Activated gamma-delta T cell treated with Interleukin-2 at 50 U/mL for 16 hours (primary cell): Measurements from ENCODE around the gene OR6B1.
"Not testable (repeated sequence)": the region's sequence is repeated elsewhere in the genome, so short reads cannot be mapped to it uniquely, and the experiment has no call there.

Experiments
- DNase-seq: peaks from one replicate; pipeline ENCODE4 v3.0.0-alpha.2; 2020

Gene OR6B1

GRCh38 chr7:144006029-144006691 is 6.0 kb downstream of the OR6B1 start:
- DNase-seq: no peak

- DNase-seq: no peak
These were observed 6.5 kb downstream of the OR6B1 start for GRCh38 chr7:144006692-144007042.

- no peak for DNase-seq
These were observed 9.2 kb downstream of the OR6B1 start for GRCh38 chr7:144009361-144009760.

GRCh38 chr7:144010061-144010460 is 9.9 kb downstream of the OR6B1 start:
- DNase-seq: not testable (repeated sequence)

- not testable (repeated sequence) for DNase-seq
These were observed 10.7 kb downstream of the OR6B1 start for GRCh38 chr7:144010821-144011220.

- no peak for DNase-seq
These were observed 11.5 kb downstream of the OR6B1 start for GRCh38 chr7:144011458-144012230.

DNA sequence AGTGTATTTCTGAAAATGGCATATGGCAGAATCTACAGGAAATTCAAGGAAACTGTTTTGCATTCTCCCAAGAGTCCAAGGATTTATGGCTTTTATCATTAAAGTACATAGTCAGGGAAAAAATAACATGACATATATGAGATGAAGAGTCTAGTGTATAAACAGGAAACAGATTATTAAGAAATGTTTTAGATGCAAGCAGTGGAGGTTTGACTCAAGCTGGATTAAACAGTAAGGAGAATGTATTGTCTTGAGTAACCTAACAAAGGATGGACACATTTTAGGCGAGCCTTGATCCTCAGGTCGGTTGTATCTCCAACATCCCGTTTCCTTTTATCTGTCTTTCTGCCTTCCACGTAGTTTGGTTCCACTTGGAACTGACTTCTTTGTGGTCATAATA is 17.9 kb downstream of the OR6B1 start:
- DNase-seq: no peak

DNA sequence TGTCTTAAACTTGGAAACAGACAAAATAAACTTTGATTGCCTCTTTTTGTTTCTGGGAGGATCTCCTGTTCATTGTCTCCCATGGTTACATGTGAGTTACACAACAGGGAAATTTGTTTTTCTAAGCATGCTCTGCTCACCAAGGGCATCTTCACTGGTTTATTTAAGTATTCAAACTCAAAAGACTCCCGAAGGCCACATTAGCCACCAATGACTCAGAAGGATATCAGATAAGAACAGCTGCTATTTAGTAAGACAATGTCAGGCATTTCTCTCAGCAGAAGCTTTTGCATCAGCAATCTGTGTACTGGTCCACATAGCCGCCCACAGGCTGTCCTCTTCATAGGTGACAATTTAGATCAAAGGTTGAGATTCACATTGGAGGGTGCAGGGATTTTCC is 19.3 kb downstream of the OR6B1 start:
- no peak for DNase-seq

DNA sequence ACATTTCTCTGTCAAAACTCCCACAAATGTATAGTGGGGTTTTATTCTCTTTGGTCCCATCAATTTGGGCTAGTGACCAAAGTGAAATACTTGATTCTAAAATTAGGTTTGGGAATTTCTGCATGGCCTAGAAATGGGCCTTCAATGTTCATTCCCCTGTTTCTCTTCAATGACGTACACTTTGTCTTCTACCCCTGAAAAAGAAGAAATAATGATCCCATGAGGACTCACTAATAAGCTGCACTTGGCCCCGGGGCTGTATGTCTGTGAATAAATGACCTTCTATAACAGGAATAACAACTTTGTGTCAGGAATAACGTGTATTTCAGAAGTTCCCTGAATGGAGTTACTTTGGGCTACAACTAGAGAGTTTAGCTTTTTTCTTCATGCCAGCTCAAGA is 20.2 kb downstream of the OR6B1 start:
- DNase-seq: no peak

DNA sequence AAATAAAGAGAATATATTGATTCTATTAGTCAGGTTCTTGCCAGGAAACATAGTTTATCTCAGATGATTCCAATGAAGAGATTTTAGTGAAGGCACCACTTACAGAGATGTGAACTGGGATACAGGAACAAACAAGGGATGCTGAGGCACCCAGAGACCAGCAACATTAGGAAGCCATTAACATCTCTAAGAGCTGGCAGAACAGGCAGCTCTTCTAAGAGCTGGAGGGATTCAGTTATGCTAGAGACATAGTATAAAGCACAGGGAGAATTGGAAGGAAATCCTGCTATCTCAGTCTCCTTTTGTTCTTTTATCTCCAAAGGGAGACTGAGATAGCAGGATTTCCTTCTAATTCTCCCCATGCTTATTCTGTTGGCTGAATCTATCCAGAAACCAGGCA is 22.0 kb downstream of the OR6B1 start:
- no peak for DNase-seq

DNA sequence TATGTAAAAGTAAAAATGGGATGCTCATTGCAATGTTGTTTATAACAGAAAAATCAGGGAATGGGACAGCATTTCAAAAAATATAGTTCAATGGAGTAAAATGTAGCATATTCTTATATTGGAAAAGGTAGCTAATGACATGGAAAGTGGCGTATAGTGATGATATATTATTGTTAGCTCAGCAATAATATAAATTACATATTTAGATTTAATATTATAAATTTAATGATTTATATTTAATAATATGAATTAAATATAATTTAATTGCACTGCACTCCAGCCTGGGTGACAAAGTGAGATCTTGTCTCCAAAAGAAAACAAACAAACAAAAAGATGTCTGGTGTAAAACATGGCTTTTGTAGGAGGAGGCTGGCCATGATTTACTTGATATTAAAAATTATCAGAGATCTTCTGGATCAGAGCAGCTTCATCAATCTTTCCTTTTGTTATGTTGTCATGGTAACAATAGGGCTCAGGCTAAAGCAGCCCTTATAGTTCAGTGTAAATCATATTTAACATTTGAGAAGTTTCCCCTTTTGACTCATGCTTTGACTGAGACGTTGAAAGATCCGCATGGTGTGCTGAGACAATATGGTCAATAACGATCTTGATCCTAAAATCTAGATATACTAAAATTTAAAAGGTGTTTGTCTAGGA is 23.2 kb downstream of the OR6B1 start:
- no peak for DNase-seq

DNA sequence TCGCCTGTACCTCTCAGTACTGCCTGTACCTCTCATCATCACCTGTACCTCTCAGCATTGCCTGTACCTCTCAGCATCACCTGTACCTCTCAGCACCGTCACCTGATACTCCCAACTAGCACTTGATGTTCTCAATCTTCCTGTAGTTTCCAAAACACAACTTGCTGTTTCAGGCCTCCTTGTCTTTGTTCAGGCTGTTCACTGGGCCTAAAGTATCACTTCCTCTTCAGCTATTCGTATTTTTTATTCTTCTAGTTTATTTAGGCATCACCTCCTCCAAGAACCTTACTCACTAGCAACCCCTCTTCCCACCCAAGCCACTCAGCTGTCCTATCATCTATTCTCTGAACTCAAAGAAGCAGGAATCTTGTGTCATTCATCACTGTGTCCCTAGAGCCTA is 24.1 kb downstream of the OR6B1 start:
- DNase-seq: no peak

DNA sequence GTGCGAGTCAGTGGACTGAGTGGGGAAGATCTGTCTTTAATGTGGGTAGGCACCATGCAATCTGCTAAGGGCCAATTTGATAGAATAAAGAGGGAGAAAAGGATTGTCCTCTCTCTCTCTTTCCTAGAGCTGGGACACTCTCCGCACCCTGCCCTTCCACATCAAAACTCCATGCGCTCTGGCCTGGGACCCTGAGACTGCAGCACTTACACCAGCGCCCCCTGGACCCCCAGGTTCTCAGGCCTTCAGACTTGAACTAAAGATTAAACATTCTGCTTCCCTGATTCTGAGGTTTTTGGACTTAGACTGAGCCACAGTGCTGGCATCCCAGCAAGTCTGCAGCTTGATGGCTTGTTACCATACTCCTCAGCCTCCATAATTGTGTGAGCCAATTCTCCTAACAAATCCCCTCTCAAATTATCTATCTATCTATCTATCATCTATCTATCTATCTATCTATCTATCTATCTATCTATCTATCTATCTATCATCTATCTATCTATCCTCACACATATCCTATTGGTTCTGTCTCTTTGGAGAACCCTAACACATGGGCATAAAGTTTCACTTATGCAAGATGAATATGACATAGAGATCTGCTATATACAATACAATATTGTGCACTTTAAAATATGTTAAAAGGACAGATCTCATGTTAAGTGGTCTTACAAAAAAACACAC is 26.2 kb downstream of the OR6B1 start:
- DNase-seq: no peak

- no peak for DNase-seq
These were observed 26.9 kb downstream of the OR6B1 start for GRCh38 chr7:144027070-144027469.

GRCh38 chr7:144027974-144028373 is 27.9 kb downstream of the OR6B1 start:
- DNase-seq: no peak

DNA sequence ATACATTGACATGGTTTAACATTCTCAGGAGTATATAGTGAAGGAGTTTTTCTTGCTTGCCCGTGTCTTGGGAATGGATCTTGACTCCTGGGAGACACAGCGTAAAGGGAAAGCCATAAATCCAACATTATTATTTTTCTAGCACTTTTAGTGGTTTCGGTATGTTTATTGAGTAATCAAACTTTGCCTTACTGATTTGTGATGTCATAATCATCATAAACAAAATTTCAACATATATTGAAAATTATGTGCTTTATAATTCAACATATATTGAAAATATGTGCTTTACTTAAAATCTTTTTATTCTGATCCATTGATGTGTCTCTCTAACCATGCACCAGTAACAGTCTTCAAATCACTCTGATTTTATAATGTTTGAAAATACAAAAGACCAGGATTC is 28.4 kb downstream of the OR6B1 start:
- DNase-seq: no peak

DNA sequence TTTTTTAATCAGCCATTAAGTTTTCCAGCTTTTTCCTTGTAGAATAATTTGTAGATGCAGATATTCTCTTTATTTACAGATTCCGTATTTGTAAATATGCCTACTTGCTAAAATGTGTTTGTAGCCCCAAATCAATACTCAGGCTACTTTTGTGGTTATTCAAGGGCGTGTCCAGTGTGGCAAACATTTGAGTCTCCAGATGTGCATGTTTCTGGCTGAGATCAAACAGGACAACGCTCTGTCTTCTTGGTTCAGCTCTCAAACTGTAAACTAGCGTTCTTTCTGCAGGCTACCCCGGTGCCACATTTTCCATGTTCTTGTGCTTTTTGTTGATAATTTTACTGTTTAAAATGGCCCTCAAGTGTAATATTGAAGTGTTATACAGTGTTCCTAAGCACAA is 32.4 kb downstream of the OR6B1 start:
- no peak for DNase-seq

DNA sequence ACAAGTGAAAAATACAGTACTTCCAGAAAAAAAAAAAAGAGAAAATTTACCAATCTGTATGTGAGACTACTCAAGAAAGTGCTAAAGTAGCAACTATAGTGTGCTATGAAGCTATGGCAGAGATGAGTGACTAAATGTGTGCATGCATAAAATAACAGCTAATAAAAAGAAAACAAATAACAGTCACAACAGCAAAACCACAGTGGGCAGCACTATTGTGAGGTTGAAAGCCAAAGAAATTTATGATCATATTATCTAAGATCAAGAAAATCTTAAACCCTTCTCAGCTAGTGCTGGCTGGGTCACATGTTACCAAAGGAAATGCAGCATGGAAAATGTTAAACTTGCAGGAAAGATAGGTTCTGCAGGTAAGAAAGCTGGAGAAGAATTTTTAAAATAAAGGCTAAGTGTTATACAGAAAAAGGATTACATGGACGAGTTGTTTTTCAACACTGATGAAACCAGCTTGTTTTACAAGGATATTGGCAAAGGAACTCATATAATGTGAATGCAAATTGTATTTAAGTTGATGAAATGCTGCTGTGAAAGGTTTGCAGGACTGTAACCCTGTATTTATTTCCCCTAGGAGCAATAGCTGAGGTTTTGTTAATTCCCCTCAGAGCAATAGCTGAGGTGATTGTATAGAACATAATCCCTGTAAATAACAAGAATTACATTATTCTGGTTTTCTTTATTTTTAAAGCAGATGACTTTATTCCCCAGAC is 33.0 kb downstream of the OR6B1 start:
- DNase-seq: no peak

GRCh38 chr7:144035385-144035784 is 35.3 kb downstream of the OR6B1 start:
- DNase-seq: no peak

- DNase-seq: no peak
These were observed 36.3 kb downstream of the OR6B1 start for GRCh38 chr7:144036302-144036885.

- no peak for DNase-seq
These were observed 37.4 kb downstream of the OR6B1 start for GRCh38 chr7:144037414-144038035.

DNA sequence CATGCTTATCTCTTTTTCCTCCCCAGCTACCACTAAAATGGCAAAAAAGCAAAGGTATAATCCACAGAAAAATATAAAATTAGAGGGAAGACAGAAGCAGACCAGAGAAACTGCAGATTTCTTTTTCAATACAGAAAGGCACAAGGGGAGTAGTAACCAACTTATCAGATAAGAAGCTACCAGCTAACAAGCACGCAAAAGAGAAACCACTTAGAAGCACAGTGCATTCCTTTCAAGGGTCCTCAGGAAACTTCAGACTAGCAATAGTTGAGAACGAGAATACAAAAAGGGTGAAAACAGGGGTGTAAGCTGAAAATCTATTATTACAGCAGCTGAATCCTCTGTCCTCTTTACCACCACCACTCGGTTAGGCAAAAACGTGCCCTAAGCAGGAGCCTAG is 38.8 kb downstream of the OR6B1 start:
- no peak for DNase-seq
